Thyroid gland (tissue), 4 donors: ENCODE data around the gene NOC4L. TPM values are rescaled to one million over a fixed set of nuclear protein-coding genes. Genes with fewer than 3 reads are reported as not detected.

Source experiments
- DNase-seq, 2 donors: peaks; one replicate each; pipeline ENCODE4 v3.0.0-alpha.2; 2019
- H3K27ac ChIP-seq, 3 donors: fragments of 200-600 bp; sonication (generic); 1 replicate in 2 of 3; 2 replicates in 1 of 3; pipeline ENCODE4 v1.5.1; 2016 to 2019; ENCODE audit warnings: mild to moderate bottlenecking in 1 of 3, moderate library complexity in 1 of 3
- H3K27me3 ChIP-seq: fragments of 200-600 bp; sonication (generic); one replicate; pipeline ENCODE4 v1.5.1; 2019
- H3K36me3 ChIP-seq, 2 donors: fragments of 200-600 bp; sonication (generic); one replicate each; pipeline ENCODE4 v1.5.1; 2016 to 2019
- H3K4me1 ChIP-seq, 2 donors: fragments of 200-600 bp; sonication (generic); one replicate each; pipeline ENCODE4 v1.5.1; 2017 to 2019
- H3K4me3 ChIP-seq, 3 donors: fragments of 200-600 bp; sonication (generic); replicated peaks in 1 of 3; 1 replicate in 2 of 3; 2 replicates in 1 of 3; pipeline ENCODE4 v1.5.1; 2016; ENCODE audit warnings: mild to moderate bottlenecking in 1 of 3
- H3K9me3 ChIP-seq: fragments of 200-600 bp; sonication (generic); one replicate; pipeline ENCODE4 v1.5.1; 2017
- CTCF ChIP-seq, 6 experiments: fragments of 200-600 bp in 3 of 6; fragments of 450-650 bp in 3 of 6; sonication (generic) in 3 of 6; IDR thresholded peaks; one replicate each; pipeline ENCODE4 v1.5.1; 2016 to 2019; ENCODE audit warnings: antibody characterized with exemption in 6 of 6, mild to moderate bottlenecking in 2 of 6, inconsistent platforms in 1 of 6, moderate library complexity in 1 of 6
- POLR2A ChIP-seq, 2 donors: fragments of 450-650 bp; IDR thresholded peaks; one replicate each; pipeline ENCODE4 v1.6.1; 2017; ENCODE audit warnings: antibody characterized with exemption in 2 of 2, mild to moderate bottlenecking in 2 of 2, moderate library complexity in 1 of 2
- WGBS, 2 donors: methylation state at CpG; one replicate each; pipeline ENCODE4 v1.1.5; 2017; 5-methylcytosine and 5-hydroxymethylcytosine counted together
- intact Hi-C: fragments of 100-400 bp; cut with DNase I; formaldehyde crosslinking; loops from one replicate; pipeline ENCODE4 v1.15.1; 2023
- total RNA-seq, 4 donors: library from RNA; depleted of rRNA; stranded (reverse); fragments of >200 nt; gene quantifications; one replicate each; pipeline ENCODE4 v1.2.3, GENCODE V29; 2016

NOC4L gene
- total RNA-seq, 4 donors from 2014 or later: 9.3 to 22.4 (median 10.1) TPM

GRCh38 chr12:132179431-132180362 lies 35.4 kb downstream of the NOC4L start:
- H3K9me3 ChIP-seq: no peaks in the 10 kb centered on the region
- 85 to 91% methylated on average over 15 to 19 of the region's 19 CpGs for WGBS, 2 donors
- no peak for TF ChIP-seq CTCF (IDR thresholded peaks at IDR 0.05)
- no peak for TF ChIP-seq POLR2A (IDR thresholded peaks at IDR 0.05)
- no peak for DNase-seq
- H3K4me3 ChIP-seq: no peak overlapping the region
- H3K27me3 ChIP-seq: no peaks in the 10 kb centered on the region
- intact Hi-C loops: no loop called here
- H3K36me3 ChIP-seq: no peaks in the 10 kb centered on the region
- no peak overlapping the region for H3K27ac ChIP-seq
- no peaks in the 10 kb centered on the region for H3K4me1 ChIP-seq

- intact Hi-C loops: no loop called here
- Histone ChIP-seq H3K27ac (no peak overlapping the region), H3K27me3 (no peaks in the 10 kb centered on the region), H3K36me3 (no peaks in the 10 kb centered on the region), H3K4me3 (no peak overlapping the region), H3K4me1 (no peaks in the 10 kb centered on the region), H3K9me3 (no peaks in the 10 kb centered on the region)
- no peak for DNase-seq
- WGBS, 2 donors: 84 to 90% methylated on average over 30 of the region's 30 CpGs
- TF ChIP-seq POLR2A (IDR thresholded peaks at IDR 0.05): no peak
- TF ChIP-seq CTCF (IDR thresholded peaks at IDR 0.05): no peak
Measured at GRCh38 chr12:132180648-132181546, 36.6 kb downstream of the NOC4L start.

GRCh38 chr12:132181570-132182200 lies 37.4 kb downstream of the NOC4L start:
- no peaks in the 10 kb centered on the region for H3K4me1 ChIP-seq
- 88 to 91% methylated on average over 29 to 33 of the region's 33 CpGs for WGBS, 2 donors
- H3K36me3 ChIP-seq: no peaks in the 10 kb centered on the region
- H3K9me3 ChIP-seq: no peaks in the 10 kb centered on the region
- intact Hi-C loops: no loop called here
- H3K27ac ChIP-seq: no peak overlapping the region
- no peak for TF ChIP-seq CTCF (IDR thresholded peaks at IDR 0.05)
- no peak for TF ChIP-seq POLR2A (IDR thresholded peaks at IDR 0.05)
- H3K4me3 ChIP-seq: no peak overlapping the region
- DNase-seq: no peak
- no peaks in the 10 kb centered on the region for H3K27me3 ChIP-seq

- no peaks in the 10 kb centered on the region for H3K4me1 ChIP-seq
- H3K27ac ChIP-seq: no peak overlapping the region
- intact Hi-C loops: no loop called here
- H3K36me3 ChIP-seq: no peaks in the 10 kb centered on the region
- TF ChIP-seq POLR2A (IDR thresholded peaks at IDR 0.05) (no peak), CTCF (IDR thresholded peaks at IDR 0.05) (no peak)
- H3K27me3 ChIP-seq: no peaks in the 10 kb centered on the region
- H3K9me3 ChIP-seq: no peaks in the 10 kb centered on the region
- H3K4me3 ChIP-seq: no peak overlapping the region
- 88 to 91% methylated on average over 21 of the region's 21 CpGs for WGBS, 2 donors
- DNase-seq: no peak
Measured at GRCh38 chr12:132182206-132182710, 38.0 kb downstream of the NOC4L start.
